ENCODE data around the gene ELL2.

The ELL2 gene

DNA sequence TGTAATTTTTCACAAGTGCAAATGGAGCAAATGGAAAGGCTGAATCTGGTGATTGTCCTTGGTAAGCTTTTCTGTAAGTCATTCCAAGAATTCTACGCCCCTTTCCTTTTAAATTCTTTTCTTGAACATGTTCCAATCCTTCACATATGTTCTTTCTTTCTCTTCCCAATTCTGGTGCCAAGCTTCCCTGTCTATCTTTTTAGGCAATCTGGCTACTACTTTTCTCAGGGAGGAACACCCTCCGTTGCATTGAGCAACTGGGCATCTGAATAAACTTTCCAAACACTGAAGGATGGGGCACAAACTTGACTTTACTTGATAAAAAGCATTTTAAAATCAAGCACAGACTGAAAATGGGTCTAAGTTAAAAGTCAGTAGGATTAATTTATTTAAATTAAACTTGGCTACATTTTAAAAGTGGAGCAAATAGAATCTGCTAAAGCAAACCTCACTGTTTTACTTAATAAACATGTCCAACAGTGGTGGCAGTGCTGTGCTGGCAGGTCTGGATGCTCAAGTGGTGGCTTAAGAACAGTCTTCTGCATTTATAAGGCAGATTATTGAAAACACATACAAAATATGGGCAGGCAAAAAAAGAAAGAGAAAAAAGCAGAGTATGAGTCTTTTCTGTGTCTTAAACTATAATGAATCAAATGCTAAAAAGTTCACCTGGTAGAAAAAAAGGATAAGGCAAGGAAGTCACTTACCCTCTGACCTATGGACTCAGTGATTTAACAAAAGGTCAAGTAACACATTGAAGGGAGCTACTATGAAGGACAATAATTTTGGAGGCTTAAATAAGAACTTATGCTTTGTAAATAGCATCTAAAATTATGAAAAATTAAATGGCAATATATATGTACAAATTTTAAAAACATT is 5.4 kb downstream of the ELL2 start:
- no peak for DNase-seq (ENCODE audit: low read depth)

GRCh38 chr5:95954716-95955115 is 6.9 kb downstream of the ELL2 start:
- no peak for DNase-seq (ENCODE audit: low read depth)

GRCh38 chr5:95953021-95953702 is 8.5 kb downstream of the ELL2 start:
- no peak for DNase-seq (ENCODE audit: low read depth)

DNA sequence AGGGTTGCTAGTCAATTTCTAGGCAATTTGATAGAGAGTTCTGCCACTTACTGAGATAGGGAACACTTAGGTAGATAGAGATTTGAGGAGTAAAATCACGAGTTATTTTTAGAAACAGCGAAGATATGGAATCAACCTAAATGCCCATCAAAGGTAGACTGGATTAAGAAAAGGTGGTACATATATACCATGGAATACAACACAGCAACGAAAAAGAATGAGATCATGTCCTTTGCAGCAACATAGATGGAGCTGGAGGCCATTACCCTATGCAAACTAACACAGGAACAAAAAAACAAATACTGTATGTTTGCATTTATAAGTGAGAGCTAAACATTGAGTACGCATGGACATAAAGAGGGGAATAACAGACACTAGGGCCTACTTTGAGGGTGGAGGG is 9.7 kb downstream of the ELL2 start:
- DNase-seq (ENCODE audit: low read depth), result no peak

DNA sequence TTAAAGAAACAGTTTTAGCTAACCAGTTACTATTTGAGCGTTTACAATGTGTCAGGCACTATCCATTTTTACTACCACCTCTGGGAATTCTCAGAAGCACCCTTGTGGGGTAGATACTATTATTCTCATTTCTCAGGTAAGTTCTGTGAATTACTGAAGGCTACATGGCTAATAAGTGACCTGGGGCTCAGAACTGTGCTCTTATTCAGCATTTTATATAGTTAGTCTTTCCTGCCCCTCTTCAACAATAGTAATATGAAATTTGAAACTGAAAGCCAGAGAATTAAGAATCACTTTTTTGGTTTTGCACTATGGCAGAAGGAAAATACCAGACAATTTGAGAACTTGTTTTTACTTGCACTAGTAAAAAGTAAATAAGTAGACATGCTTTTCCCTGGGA is 11.8 kb downstream of the ELL2 start:
- DNase-seq (ENCODE audit: low read depth), result no peak

GRCh38 chr5:95948631-95949030 is 13.0 kb downstream of the ELL2 start:
- no peak for DNase-seq (ENCODE audit: low read depth)

DNA sequence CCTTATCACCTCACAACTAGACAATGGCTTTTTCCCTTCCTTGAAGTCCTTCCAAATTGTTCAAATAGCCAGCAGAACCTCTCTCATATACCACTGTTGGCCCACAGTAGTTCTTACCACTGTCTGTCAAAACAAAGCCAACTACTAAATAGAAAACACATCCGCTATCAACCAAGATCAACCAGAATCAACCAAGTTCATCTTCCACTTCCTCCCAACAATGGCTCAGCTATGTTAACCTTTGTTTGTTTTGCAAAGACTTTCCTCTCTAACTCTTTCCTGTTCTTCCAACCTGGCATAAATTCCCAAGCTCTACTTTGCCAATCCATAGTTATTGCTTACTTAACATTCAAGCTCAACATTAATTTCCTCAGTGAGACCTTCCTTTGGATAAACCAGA is 15.2 kb downstream of the ELL2 start:
- no peak for DNase-seq (ENCODE audit: low read depth)

- no peak for DNase-seq (ENCODE audit: low read depth)
These were observed 18.7 kb downstream of the ELL2 start for GRCh38 chr5:95942968-95943367.

DNA sequence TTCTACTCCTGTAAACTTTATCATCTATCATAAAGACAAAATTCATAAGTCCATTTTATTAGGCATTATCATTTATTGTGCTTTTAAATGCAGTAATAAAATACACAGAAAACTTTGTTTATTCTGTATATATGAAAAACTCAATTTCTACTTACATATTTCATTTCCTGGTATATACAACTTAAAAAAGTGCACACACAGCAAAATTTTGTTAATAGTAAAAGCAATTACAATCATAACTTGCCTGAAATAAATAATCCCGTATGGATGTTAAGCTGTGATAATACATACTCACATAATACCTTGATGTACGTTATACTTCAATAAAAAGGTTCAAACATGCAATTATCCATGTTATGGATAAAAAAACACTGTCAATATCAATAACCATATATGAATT is 19.2 kb downstream of the ELL2 start:
- no peak for DNase-seq (ENCODE audit: low read depth)

GRCh38 chr5:95941756-95942155 is 19.9 kb downstream of the ELL2 start:
- DNase-seq (ENCODE audit: low read depth), result no peak

DNA sequence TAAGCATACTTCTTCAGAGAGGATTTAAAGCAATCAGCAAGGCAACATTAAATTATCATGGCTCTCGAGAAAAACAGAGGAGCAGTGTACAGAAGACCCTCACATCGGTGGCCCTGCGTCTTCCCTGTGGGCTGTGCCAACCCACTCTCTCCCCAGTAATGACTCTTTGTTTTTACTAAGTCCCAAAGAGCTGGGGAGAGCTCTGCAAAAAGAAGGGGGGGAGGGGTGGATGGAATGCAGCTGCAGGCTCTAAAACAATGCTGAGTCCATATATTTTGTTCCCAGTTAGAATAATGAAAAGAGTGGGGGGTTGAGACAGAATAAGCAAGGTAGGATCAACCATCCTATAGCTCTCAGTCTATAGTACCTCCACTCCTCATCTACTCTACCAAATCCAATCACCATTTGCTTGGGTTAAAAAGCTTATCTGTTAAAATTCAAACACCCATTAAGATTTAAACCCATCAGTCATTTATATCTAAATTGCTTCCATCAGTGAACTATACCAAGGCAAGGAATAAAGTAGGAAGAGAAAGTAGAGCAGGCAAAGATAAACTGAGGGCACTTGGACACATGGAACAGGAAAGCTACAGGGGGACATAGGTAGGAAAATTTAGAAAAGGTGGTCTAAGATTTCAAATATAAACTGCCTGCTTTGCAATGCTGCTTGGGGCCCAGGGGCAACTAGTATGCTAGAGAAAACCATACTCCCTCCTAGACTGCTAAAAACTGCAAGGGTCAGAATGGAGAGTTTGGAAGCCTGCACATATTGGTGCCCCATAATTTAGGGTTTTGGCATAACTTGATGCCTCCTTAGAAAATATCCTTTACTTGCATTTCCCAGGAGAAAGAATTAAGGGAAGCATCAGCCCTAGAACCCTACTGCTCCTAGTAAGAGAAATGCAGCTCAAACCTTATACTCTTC is 20.6 kb downstream of the ELL2 start:
- DNase-seq (ENCODE audit: low read depth), result no peak

DNA sequence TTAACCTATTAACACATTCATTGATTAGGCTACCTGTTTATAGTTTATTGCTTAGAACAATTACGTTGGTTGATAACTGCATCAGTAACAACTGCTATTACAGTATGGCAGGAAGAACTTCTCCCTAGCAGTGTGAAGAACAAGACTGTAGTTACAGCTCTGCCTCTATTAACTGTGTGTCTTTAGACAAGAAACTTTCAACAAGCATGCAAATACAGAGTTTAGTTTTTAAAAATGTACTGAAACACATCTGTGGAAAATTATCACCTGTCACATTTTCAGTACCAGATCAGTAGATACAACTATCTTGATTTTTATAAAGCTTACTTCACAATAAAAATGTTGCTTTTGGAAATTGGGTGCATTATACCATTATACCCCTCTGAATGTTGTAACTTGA is 22.2 kb downstream of the ELL2 start:
- no peak for DNase-seq (ENCODE audit: low read depth)

- DNase-seq (ENCODE audit: low read depth), result no peak
These were observed 22.9 kb downstream of the ELL2 start for GRCh38 chr5:95938766-95939165.

- no peak for DNase-seq (ENCODE audit: low read depth)
These were observed 23.3 kb downstream of the ELL2 start for GRCh38 chr5:95938347-95938746.

GRCh38 chr5:95937607-95938152 is 24.0 kb downstream of the ELL2 start:
- DNase-seq (ENCODE audit: low read depth), result no peak

DNA sequence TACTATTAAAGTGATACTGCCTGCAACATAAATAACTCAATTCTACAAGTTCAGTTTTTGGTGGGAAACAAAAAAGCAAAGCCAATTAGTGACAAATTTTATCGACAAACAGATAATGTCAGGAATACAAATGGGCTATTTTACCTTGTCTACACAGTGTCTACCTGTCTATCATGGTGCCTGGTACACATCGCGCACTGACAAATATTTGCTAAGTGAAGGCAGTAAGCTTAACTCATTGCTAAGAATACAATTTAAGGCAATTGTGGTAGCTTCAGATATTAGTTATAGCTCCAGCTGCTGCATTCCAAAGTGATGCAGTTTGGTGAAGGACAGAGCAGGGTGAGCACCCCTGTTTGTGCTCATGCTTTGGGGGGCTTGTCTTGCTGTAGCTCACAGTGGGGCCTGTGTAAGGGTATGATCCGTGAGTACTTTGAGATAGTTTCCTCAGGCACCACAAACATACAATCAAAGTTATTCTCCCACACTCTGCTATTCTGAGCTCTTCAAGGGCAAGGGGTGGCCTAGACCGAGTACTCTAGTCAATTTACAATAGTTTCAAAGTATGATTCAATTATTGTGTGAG is 24.7 kb downstream of the ELL2 start:
- no peak for DNase-seq (ENCODE audit: low read depth)

GRCh38 chr5:95935553-95936100 is 26.0 kb downstream of the ELL2 start:
- DNase-seq (ENCODE audit: low read depth), result no peak

DNA sequence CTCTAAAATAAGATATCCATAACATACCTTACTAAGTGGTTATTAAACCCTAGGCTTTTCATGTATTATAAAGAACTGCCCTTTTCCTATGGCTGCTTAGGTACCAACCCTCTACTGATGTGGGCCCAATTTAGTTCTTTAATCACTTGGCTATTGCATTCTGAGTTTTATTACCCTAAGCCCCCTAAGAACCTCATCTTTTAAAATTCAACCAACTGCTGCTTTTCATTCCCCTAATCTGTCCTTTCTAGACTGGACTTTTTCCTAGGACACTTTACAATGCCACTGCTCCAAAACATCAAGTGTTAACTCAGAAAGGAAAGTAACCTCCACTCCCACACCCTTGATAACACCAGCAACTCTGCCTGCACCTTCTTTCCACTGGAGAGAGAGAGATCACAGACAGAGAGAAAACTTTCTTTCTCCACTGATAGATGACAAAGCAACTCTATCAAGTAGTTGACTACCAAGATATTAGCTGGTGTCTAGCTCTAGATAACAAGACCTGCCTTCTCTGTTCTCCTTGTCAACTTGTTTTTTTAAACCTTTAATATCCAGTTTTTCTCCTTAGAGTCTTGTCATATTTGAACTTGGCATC is 27.3 kb downstream of the ELL2 start:
- DNase-seq (ENCODE audit: low read depth), result no peak

GRCh38 chr5:95932941-95933340 is 28.7 kb downstream of the ELL2 start:
- no peak for DNase-seq (ENCODE audit: low read depth)

GRCh38 chr5:95931079-95931833 is 30.4 kb downstream of the ELL2 start:
- no peak for DNase-seq (ENCODE audit: low read depth)
